GM11168 (cell line): Measurements from ENCODE around the gene TOB2.

Source experiments
- in situ Hi-C: fragments of 300-500 bp; cut with MboI; formaldehyde crosslinking; loops from one replicate; pipeline ENCODE4 v1.12.0; 2022; ENCODE audit warnings: low sequenced_read_pairs; ENCODE audit not compliant: unreplicated experiment

The TOB2 gene

GRCh38 chr22:41446639-41447434 is at the start of gene TOB2:
Gene TOB2 (minus strand): TSS chr22:41446801. CDS start chr22:41437345, 9,456 bp downstream.
- in situ Hi-C loops = no loop called here

- in situ Hi-C loops = no loop called here
Observed at GRCh38 chr22:41491374-41492100, 44.9 kb upstream of the TOB2 start.

- in situ Hi-C loops = no loop called here
Observed at GRCh38 chr22:41488596-41489385, 42.2 kb upstream of the TOB2 start.

GRCh38 chr22:41488076-41488475 is 41.5 kb upstream of the TOB2 start:
- in situ Hi-C loops = no loop called here

- in situ Hi-C loops = no loop called here
Observed at GRCh38 chr22:41487037-41487935, 40.7 kb upstream of the TOB2 start.

GRCh38 chr22:41485033-41485432 is 38.4 kb upstream of the TOB2 start:
- in situ Hi-C loops = no loop called here

GRCh38 chr22:41482319-41482935 is 35.8 kb upstream of the TOB2 start:
- in situ Hi-C loops = no loop called here

GRCh38 chr22:41481925-41482318 is 35.3 kb upstream of the TOB2 start:
- in situ Hi-C loops = no loop called here

GRCh38 chr22:41481131-41481830 is 34.7 kb upstream of the TOB2 start:
- in situ Hi-C loops = no loop called here

- in situ Hi-C loops = no loop called here
Observed at GRCh38 chr22:41480397-41480735, 33.8 kb upstream of the TOB2 start.

- in situ Hi-C loops = no loop called here
Observed at GRCh38 chr22:41479671-41480396, 33.2 kb upstream of the TOB2 start.

GRCh38 chr22:41478891-41479521 is 32.4 kb upstream of the TOB2 start:
- in situ Hi-C loops = no loop called here

GRCh38 chr22:41478473-41478872 is 31.9 kb upstream of the TOB2 start:
- in situ Hi-C loops = no loop called here

GRCh38 chr22:41474872-41475451 is 28.4 kb upstream of the TOB2 start:
- in situ Hi-C loops = no loop called here

GRCh38 chr22:41471568-41471967 is 25.0 kb upstream of the TOB2 start:
- in situ Hi-C loops = no loop called here

GRCh38 chr22:41470886-41471285 is 24.3 kb upstream of the TOB2 start:
- in situ Hi-C loops = no loop called here

- in situ Hi-C loops = no loop called here
Observed at GRCh38 chr22:41469218-41469851, 22.7 kb upstream of the TOB2 start.
